HEK293T (cell line): ENCODE data around the gene MED15.

Experiments used
- CTCF ChIA-PET: fragments of 350-600 bp; formaldehyde crosslinking; extraction: SDS; loops from one replicate; lab custom pipeline; 2021; ENCODE audit warnings: antibody characterized with exemption, inconsistent platforms; lab: Yijun Ruan, JAX
- POLR2A ChIA-PET: fragments of 350-600 bp; formaldehyde crosslinking; extraction: SDS; loops from one replicate; lab custom pipeline; 2020; ENCODE audit warnings: antibody characterized with exemption, inconsistent platforms; lab: Yijun Ruan, JAX
- DNase-seq: peaks from one replicate; pipeline ENCODE4 v3.0.0; 2012; ENCODE audit warnings: mixed read lengths; ENCODE audit errors: extremely low spot score
- ARNT ChIP-seq: fragments of 450-650 bp; IDR thresholded peaks from 2 replicates; pipeline ENCODE4 v1.6.1; 2017; ENCODE audit warnings: mild to moderate bottlenecking
- BHLHE40 ChIP-seq: fragments of 450-650 bp; IDR thresholded peaks from 2 replicates; pipeline ENCODE4 v1.6.1; 2016; ENCODE audit warnings: mild to moderate bottlenecking, moderate library complexity, borderline replicate concordance
- CTBP1 ChIP-seq: fragments of 450-650 bp; IDR thresholded peaks from 2 replicates; pipeline ENCODE4 v1.6.1; 2016; ENCODE audit warnings: borderline replicate concordance
- ELF4 ChIP-seq: fragments of 450-650 bp; IDR thresholded peaks from 2 replicates; pipeline ENCODE4 v1.6.1; 2017; ENCODE audit warnings: antibody characterized with exemption
- FOXA1 ChIP-seq: fragments of 450-650 bp; IDR thresholded peaks from 2 replicates; pipeline ENCODE4 v1.6.1; 2016; ENCODE audit warnings: mild to moderate bottlenecking
- FOXK2 ChIP-seq: fragments of 450-650 bp; IDR thresholded peaks from 2 replicates; pipeline ENCODE4 v1.6.1; 2016; ENCODE audit warnings: mild to moderate bottlenecking
- FOXM1 ChIP-seq: fragments of 450-650 bp; IDR thresholded peaks from 2 replicates; pipeline ENCODE4 v1.6.1; 2017; ENCODE audit warnings: mild to moderate bottlenecking, borderline replicate concordance
- HDGF ChIP-seq: fragments of 450-650 bp; IDR thresholded peaks from 2 replicates; pipeline ENCODE4 v1.6.1; 2017; ENCODE audit warnings: antibody characterized with exemption, borderline replicate concordance
- L3MBTL2 ChIP-seq: fragments of 450-650 bp; conservative IDR thresholded peaks from 2 replicates; pipeline ENCODE4 v1.6.1; 2016; ENCODE audit warnings: mild to moderate bottlenecking
- LEF1 ChIP-seq: fragments of 450-650 bp; IDR thresholded peaks from 2 replicates; pipeline ENCODE4 v1.6.1; 2017; ENCODE audit warnings: mild to moderate bottlenecking, borderline replicate concordance
- NFRKB ChIP-seq: fragments of 450-650 bp; IDR thresholded peaks from 2 replicates; pipeline ENCODE4 v1.6.1; 2016; ENCODE audit warnings: mild to moderate bottlenecking, moderate library complexity
- SP1 ChIP-seq: fragments of 450-650 bp; IDR thresholded peaks from 2 replicates; pipeline ENCODE4 v1.6.1; 2017
- SUZ12 ChIP-seq: fragments of 450-650 bp; IDR thresholded peaks from 2 replicates; pipeline ENCODE4 v1.6.1; 2016; ENCODE audit warnings: mild to moderate bottlenecking
- TARDBP ChIP-seq: fragments of 450-650 bp; IDR thresholded peaks from 2 replicates; pipeline ENCODE4 v1.6.1; 2016
- ZNF384 ChIP-seq: fragments of 450-650 bp; IDR thresholded peaks from 2 replicates; pipeline ENCODE4 v1.6.1; 2016
- TF ChIP-seq, protein P1 (sequence below): fragments of 450-650 bp; IDR thresholded peaks from 2 replicates; pipeline ENCODE4 v1.6.1; 2016

Gene MED15, protein sequence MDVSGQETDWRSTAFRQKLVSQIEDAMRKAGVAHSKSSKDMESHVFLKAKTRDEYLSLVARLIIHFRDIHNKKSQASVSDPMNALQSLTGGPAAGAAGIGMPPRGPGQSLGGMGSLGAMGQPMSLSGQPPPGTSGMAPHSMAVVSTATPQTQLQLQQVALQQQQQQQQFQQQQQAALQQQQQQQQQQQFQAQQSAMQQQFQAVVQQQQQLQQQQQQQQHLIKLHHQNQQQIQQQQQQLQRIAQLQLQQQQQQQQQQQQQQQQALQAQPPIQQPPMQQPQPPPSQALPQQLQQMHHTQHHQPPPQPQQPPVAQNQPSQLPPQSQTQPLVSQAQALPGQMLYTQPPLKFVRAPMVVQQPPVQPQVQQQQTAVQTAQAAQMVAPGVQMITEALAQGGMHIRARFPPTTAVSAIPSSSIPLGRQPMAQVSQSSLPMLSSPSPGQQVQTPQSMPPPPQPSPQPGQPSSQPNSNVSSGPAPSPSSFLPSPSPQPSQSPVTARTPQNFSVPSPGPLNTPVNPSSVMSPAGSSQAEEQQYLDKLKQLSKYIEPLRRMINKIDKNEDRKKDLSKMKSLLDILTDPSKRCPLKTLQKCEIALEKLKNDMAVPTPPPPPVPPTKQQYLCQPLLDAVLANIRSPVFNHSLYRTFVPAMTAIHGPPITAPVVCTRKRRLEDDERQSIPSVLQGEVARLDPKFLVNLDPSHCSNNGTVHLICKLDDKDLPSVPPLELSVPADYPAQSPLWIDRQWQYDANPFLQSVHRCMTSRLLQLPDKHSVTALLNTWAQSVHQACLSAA

DNA sequence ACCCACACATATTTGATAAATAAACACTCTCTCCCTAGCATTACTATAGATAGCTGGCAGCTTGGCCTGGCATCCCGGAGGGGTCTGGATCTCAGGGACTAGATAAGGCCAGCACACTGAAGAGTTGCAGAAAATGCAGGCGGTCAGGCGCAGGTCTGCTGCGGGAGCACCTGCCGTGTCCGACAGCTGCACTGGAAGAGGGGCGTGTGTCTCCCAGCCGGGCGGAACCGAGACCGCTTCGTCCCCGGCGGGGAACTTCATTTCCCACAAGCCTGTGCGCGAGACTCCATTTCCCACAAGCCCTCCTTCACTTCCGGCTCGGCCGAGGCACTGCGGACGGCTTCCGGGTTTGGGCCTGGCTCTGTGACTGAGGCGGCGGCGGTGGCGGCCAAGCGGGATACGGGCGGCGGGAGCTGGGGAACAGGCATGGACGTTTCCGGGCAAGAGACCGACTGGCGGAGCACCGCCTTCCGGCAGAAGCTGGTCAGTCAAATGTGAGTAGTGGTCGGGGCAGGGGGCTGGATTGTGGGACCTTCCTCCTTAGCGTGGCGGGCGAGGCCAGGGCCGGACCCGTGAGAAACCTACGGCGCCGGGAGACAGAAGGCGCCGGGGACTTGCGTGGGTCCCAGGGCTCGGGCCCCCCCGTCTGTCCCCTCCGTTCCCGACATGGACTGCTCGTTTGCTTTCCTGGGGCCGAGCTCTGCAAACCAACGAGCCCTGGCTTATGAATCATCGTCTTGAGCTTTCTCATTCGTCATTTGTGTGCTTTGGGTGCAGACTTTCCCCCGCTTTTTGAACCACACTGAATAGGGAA is at the start of gene MED15:
TSS of gene MED15 (plus strand) at position 358 of the 814 bp plus-strand sequence. CDS start at position 427, 69 bp downstream.
- CTCF ChIA-PET: interaction anchor here (1.4 kb wide), 1 partner anchor 89 kb away, joined by 3 read pairs; no protein-coding TSS in a partner anchor
- peak; percentile 94 for DNase-seq
- TF ChIP-seq HDGF (no peak), FOXM1 (no peak), ARNT (no peak), TARDBP (no peak), CTBP1 (no peak), NFRKB (no peak), FOXA1 (no peak), ZNF384 (no peak), BHLHE40 (no peak), ELF4 (peak; percentile 99), LEF1 (no peak), L3MBTL2 (peak; percentile 56)
- TF ChIP-seq, protein P1, sequence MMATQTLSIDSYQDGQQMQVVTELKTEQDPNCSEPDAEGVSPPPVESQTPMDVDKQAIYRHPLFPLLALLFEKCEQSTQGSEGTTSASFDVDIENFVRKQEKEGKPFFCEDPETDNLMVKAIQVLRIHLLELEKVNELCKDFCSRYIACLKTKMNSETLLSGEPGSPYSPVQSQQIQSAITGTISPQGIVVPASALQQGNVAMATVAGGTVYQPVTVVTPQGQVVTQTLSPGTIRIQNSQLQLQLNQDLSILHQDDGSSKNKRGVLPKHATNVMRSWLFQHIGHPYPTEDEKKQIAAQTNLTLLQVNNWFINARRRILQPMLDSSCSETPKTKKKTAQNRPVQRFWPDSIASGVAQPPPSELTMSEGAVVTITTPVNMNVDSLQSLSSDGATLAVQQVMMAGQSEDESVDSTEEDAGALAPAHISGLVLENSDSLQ: no peak
- POLR2A ChIA-PET: interaction anchor here (1.0 to 1.5 kb wide), 6 partner anchors 8 to 195 kb away, joined by 3 to 8 read pairs (median 4); no protein-coding TSS in a partner anchor

DNA sequence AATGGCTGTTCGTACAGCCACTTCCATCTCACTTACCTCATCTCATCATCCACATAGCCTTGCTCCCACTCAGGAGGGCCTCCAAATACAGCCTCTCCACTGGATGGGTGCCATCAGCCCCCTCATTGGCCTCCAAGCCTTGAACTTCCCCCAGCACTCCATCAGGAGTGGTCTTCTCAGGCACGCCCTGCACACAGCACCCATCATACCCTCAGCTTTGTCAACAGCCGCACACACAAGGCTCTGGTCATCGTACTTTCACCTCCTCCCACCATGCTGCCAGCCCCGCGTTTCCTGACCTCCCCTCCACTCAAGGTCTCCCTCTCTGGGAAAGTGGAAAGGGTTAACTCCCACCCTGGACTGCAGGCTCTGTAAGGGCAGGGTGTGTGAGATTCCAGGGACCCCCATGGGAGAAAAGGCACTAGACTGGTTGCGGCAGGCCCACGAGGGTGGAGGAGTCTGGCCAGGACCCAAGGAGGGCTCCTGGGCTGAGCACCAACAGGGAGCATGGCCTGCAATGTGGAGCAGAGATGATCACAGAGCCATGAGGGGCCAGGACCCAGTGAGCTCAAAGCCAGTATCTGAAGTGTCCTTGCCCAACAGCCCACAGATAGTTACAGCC is 48.8 kb upstream of the MED15 start:
- no peak for DNase-seq
- TF ChIP-seq ELF4 (no peak), LEF1 (no peak), BHLHE40 (no peak), ARNT (no peak), SP1 (no peak), FOXM1 (no peak), ZNF384 (no peak), FOXK2 (no peak), CTBP1 (no peak), L3MBTL2 (no peak), SUZ12 (no peak), FOXA1 (no peak), NFRKB (no peak), TARDBP (no peak), HDGF (no peak)
- TF ChIP-seq, protein P1: no peak
- ChIA-PET CTCF (interaction anchor here (0.6 kb wide), 1 partner anchor 41 kb away, joined by 3 read pairs; no protein-coding TSS in a partner anchor), POLR2A (no interaction called here)

DNA sequence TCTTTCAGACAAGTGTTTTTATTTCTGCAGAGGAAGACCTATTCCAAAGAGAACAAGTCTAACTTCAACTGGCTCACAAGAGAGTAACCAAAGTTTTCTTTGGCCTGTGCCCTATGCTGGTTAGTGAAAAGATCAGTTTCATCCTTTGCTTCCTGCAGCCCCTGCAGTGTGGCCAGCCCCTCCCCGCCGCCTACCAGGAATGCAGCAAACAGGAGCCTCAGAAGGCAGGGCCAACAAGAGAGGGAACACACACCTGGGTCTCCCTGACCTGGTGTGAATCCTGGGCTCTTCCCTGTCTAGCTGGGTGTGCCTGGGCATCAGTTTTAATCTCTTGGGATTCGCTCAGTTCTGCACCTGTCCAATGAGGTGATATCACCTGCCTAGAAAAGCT is 48.3 kb upstream of the MED15 start:
- TF ChIP-seq ELF4 (no peak), ZNF384 (no peak), NFRKB (no peak), SP1 (no peak), LEF1 (no peak), FOXA1 (no peak), FOXK2 (no peak)
- TF ChIP-seq, protein P1: no peak
- ChIA-PET POLR2A (no interaction called here), CTCF (no interaction called here)
- no peak for DNase-seq

DNA sequence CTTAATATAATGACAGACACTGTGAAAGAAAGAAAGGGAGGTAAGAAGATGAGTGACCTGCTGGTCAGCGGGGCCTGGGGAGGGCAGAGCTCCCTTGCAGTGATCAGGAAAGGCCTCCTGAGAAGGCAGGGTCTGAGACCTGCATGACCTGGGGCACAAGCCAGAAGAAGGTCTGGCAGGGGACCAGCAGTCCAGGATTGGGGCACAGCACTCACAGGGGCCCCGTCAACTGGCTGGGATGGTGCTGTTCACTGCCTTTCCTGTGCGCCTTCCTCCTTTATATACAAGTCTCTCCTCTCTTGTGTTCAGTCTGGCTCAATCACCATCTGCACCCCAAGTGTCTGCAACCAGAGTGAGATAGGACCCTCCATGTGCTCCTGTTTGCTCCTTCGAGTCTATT is 47.5 kb upstream of the MED15 start:
- DNase-seq: no peak
- ChIA-PET CTCF (no interaction called here), POLR2A (no interaction called here)
- TF ChIP-seq FOXA1 (no peak), ZNF384 (no peak), ELF4 (no peak), L3MBTL2 (no peak), CTBP1 (no peak), NFRKB (no peak), LEF1 (no peak)
